ENCODE results near the gene MYRF. TPM values are rescaled to one million over a fixed set of nuclear protein-coding genes. Genes with fewer than 3 reads are reported as not detected.

MYRF gene
- total RNA-seq, 4 donors from 2014 or later: 0.24 to 2.8 (median 0.83) TPM

DNA sequence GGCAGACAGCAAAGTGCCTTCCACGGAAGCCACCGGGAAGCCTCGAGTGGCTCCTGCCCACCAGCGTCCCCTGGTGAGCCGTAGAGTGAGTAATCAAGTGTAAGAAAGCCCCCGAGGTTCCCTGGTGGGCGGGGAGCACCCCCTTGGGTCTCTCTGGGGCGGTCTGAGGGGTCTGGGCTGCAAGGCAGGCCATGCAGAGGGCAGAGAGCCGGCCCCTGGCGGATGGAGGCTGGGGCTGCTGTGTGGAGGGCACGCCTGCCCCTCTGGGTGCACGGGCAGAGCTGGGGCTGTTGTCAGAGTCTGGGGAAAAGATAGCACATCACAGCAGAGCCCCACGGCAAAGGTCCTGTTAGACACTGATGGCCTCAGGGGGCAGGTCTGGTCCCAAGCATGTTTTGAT is 25.7 kb upstream of the MYRF start:
- H3K27me3 ChIP-seq: peaks cover 6% of the 10 kb centered on the region
- no peak overlapping the region for H3K27ac ChIP-seq
- peaks cover 13% of the 10 kb centered on the region for H3K36me3 ChIP-seq
- no peak overlapping the region for H3K4me3 ChIP-seq
- TF ChIP-seq POLR2AphosphoS5 (IDR thresholded peaks at IDR 0.05) (no peak), EP300 (IDR thresholded peaks at IDR 0.05) (no peak), POLR2A (IDR thresholded peaks at IDR 0.05) (no peak)
- TF ChIP-seq, protein P1, sequence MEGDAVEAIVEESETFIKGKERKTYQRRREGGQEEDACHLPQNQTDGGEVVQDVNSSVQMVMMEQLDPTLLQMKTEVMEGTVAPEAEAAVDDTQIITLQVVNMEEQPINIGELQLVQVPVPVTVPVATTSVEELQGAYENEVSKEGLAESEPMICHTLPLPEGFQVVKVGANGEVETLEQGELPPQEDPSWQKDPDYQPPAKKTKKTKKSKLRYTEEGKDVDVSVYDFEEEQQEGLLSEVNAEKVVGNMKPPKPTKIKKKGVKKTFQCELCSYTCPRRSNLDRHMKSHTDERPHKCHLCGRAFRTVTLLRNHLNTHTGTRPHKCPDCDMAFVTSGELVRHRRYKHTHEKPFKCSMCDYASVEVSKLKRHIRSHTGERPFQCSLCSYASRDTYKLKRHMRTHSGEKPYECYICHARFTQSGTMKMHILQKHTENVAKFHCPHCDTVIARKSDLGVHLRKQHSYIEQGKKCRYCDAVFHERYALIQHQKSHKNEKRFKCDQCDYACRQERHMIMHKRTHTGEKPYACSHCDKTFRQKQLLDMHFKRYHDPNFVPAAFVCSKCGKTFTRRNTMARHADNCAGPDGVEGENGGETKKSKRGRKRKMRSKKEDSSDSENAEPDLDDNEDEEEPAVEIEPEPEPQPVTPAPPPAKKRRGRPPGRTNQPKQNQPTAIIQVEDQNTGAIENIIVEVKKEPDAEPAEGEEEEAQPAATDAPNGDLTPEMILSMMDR (IDR thresholded peaks at IDR 0.05): no peak
- peaks cover 14% of the 10 kb centered on the region for H3K4me1 ChIP-seq
- no peaks in the 10 kb centered on the region for H3K9me3 ChIP-seq
- DNase-seq (ENCODE audit: low spot score in 2 of 2): no peak
- WGBS: 96% methylated on average over 10 of the region's 13 CpGs

DNA sequence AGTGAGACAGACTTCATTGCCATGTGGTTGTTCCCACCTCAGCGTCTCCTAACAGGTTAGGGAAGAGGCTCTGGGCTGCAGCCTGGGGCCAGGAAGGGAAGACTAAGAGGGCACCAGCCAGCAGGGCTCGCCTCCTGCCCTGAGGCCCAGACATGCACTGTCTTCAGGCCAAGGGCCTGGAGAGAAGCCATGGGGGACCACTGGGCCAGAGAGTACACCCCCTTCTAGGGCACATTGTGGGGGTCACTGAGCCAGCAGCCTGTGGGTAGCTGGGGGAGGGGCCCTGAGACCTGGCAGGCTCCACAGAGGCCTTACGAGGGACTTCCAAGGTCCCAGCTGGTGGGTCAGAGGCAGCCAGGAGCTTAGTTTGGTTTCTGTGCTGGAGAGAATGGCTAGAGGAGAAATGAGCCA is 25.0 kb upstream of the MYRF start:
- H3K4me1 ChIP-seq: peaks cover 20% of the 10 kb centered on the region
- no peak for DNase-seq (ENCODE audit: low spot score in 2 of 2)
- no peaks in the 10 kb centered on the region for H3K9me3 ChIP-seq
- 72% methylated on average over 3 of the region's 3 CpGs for WGBS
- H3K27me3 ChIP-seq: peaks cover 6% of the 10 kb centered on the region
- no peak overlapping the region for H3K4me3 ChIP-seq
- H3K27ac ChIP-seq: no peak overlapping the region
- peaks cover 13% of the 10 kb centered on the region for H3K36me3 ChIP-seq
- TF ChIP-seq EP300 (IDR thresholded peaks at IDR 0.05) (no peak), POLR2A (IDR thresholded peaks at IDR 0.05) (no peak), POLR2AphosphoS5 (IDR thresholded peaks at IDR 0.05) (no peak)
- TF ChIP-seq, protein P1 (IDR thresholded peaks at IDR 0.05): no peak

DNA sequence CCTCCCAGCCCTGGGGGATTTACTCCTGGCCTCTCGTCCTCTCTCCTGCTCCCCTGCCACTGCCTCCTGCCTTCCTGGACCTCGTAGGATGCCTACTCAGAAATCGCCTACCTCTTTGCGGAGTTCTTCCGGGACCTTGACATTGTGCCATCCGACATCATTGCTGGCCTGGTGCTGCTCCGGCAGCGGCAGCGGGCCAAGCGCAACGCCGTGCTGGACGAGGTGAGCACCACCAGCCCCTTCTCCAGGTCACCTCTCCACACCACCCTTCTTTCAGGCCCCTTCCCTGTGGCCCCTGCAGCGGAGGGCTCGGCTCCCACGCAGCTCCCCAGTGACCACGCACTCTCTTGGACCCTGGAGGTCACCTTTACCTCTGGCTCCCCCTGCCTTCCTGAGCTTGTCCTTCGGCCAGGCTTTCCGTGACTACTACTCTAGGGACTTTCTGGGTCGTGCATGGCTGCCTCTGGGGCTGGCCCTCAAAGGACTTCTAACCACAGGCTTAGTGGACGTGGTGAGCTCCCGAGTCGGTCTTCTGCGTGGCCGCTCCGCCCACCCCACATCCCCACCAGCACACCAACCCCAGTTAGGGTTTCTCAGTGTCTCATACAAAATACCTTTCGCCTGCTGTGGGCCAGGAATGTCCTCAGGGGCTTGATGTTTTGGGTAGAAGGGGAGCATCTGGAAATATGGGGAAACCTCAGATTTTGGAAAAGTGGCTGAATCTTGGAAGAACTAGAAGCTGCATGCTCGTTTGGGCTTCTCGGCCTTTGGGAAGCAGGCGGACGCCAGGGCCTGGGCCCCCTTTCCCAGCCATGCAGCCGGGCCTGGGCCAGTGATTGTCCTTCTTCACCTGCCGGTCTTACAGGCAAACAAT is 24.1 kb upstream of the MYRF start:
- no peak for DNase-seq (ENCODE audit: low spot score in 2 of 2)
- Histone ChIP-seq H3K4me1 (peaks cover 29% of the 10 kb centered on the region), H3K9me3 (no peaks in the 10 kb centered on the region), H3K27me3 (peaks cover 6% of the 10 kb centered on the region), H3K4me3 (no peak overlapping the region), H3K27ac (no peak overlapping the region), H3K36me3 (peaks cover 13% of the 10 kb centered on the region)
- WGBS: 95% methylated on average over 32 of the region's 33 CpGs
- TF ChIP-seq EP300 (IDR thresholded peaks at IDR 0.05) (no peak), POLR2A (IDR thresholded peaks at IDR 0.05) (no peak), POLR2AphosphoS5 (IDR thresholded peaks at IDR 0.05) (no peak)
- TF ChIP-seq, protein P1 (IDR thresholded peaks at IDR 0.05): no peak

DNA sequence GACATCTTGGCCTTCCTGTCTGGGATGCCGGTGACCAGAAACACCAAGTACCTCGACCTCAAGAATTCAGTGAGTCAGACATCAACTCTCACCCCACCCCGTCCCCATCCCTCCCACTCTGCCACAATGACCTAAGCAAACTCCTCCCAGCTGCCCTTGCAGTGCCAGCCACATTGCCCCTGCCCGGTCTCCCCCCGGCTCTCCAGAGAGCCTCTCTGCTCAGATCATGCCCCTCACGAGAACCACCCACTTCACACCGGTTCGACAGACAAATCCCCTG is 23.6 kb upstream of the MYRF start:
- Histone ChIP-seq H3K36me3 (peaks cover 13% of the 10 kb centered on the region), H3K9me3 (no peaks in the 10 kb centered on the region), H3K27me3 (peaks cover 6% of the 10 kb centered on the region), H3K4me3 (no peak overlapping the region), H3K4me1 (peaks cover 33% of the 10 kb centered on the region), H3K27ac (no peak overlapping the region)
- TF ChIP-seq, protein P1 (IDR thresholded peaks at IDR 0.05): no peak
- TF ChIP-seq POLR2AphosphoS5 (IDR thresholded peaks at IDR 0.05): no peak
- TF ChIP-seq POLR2A (IDR thresholded peaks at IDR 0.05): no peak
- TF ChIP-seq EP300 (IDR thresholded peaks at IDR 0.05): no peak
- WGBS: 78% methylated on average over 8 of the region's 8 CpGs
- DNase-seq (ENCODE audit: low spot score in 2 of 2): no peak

DNA sequence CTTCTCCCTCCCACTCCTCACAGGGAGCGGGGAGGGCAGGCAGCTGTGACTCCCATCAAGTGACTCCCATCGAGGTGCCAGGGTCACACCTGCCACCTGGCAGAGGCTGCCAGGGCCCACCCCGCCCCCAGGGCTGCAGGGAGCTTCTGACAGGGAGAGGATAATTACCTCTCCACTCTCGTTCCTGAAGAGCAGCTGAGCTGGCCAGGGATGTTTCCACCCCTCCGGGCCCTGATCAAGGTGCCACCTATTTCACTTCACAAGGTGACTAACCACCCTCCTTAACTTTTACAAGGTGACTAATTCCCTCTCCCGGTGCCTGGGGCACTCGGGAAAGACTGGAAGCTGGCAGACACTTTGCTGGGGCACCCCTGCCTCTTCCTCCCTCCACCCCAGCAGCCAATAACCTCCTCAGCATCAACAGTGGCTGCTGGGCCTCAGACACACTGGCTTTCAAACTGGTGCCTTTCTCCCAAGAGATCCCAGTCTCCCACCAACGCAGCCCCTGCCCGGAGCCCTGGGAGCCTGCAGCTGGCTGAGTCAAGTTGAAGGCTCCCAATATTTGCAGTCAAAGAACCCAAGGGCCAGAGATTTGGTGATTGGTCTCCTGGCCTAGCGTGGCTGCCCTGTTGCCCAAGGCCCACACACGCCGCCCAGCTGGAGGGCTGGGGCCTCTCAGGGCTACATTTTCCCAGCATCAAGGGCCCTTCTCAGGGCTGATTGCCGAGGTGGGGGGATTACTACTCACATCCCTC is 22.0 kb upstream of the MYRF start:
- 53% methylated on average over 9 of the region's 13 CpGs for WGBS

More for the DNA sequence above, 22.0 kb upstream of the MYRF start:
- H3K4me3 ChIP-seq: no peak overlapping the region
- peaks cover 21% of the 10 kb centered on the region for H3K36me3 ChIP-seq
- no peaks in the 10 kb centered on the region for H3K9me3 ChIP-seq
- peaks cover 6% of the 10 kb centered on the region for H3K27me3 ChIP-seq
- DNase-seq (ENCODE audit: low spot score in 2 of 2): no peak
- TF ChIP-seq POLR2AphosphoS5 (IDR thresholded peaks at IDR 0.05) (no peak), EP300 (IDR thresholded peaks at IDR 0.05) (no peak), POLR2A (IDR thresholded peaks at IDR 0.05) (no peak)
- TF ChIP-seq, protein P1 (IDR thresholded peaks at IDR 0.05): no peak
- H3K4me1 ChIP-seq: peaks cover 33% of the 10 kb centered on the region
- H3K27ac ChIP-seq: no peak overlapping the region
